ENCODE measurements around the gene PTTG1IP.
A peak's percentile ranks its signal among the peaks of the same experiment; 100 is the strongest.

The PTTG1IP gene

GRCh38 chr21:44849616-44850130 lies 23.8 kb downstream of the PTTG1IP start:
- no peak for DNase-seq (ENCODE audit: extremely low spot score, insufficient read length, low read depth)

GRCh38 chr21:44848821-44849521 lies 24.5 kb downstream of the PTTG1IP start:
- DNase-seq (ENCODE audit: extremely low spot score, insufficient read length, low read depth): no peak

More at GRCh38 chr21:44849616-44850130, 23.8 kb downstream of the PTTG1IP start:
- FAIRE-seq: no peak

GRCh38 chr21:44847261-44848056 lies 26.0 kb downstream of the PTTG1IP start:
- no peak for FAIRE-seq
- no peak for DNase-seq (ENCODE audit: extremely low spot score, insufficient read length, low read depth)

More at GRCh38 chr21:44848821-44849521, 24.5 kb downstream of the PTTG1IP start:
- FAIRE-seq: no peak

- FAIRE-seq: no peak
- DNase-seq (ENCODE audit: extremely low spot score, insufficient read length, low read depth): no peak
Observed at GRCh38 chr21:44846485-44847260, 26.8 kb downstream of the PTTG1IP start.

- no peak for FAIRE-seq
- no peak for DNase-seq (ENCODE audit: extremely low spot score, insufficient read length, low read depth)
Observed at GRCh38 chr21:44846224-44846484, 27.3 kb downstream of the PTTG1IP start.

- FAIRE-seq: peak; percentile 44
- peak; percentile 54 for DNase-seq (ENCODE audit: extremely low spot score, insufficient read length, low read depth)
Observed at GRCh38 chr21:44845418-44846223, 27.9 kb downstream of the PTTG1IP start.

GRCh38 chr21:44844256-44844655 lies 29.2 kb downstream of the PTTG1IP start:
- DNase-seq (ENCODE audit: extremely low spot score, insufficient read length, low read depth) (no peak), FAIRE-seq (no peak)

- FAIRE-seq (no peak), DNase-seq (ENCODE audit: extremely low spot score, insufficient read length, low read depth) (no peak)
Observed at GRCh38 chr21:44842721-44843445, 30.6 kb downstream of the PTTG1IP start.

- no peak for DNase-seq (ENCODE audit: extremely low spot score, insufficient read length, low read depth)
- FAIRE-seq: no peak
Observed at GRCh38 chr21:44842087-44842486, 31.4 kb downstream of the PTTG1IP start.

- FAIRE-seq (no peak), DNase-seq (ENCODE audit: extremely low spot score, insufficient read length, low read depth) (no peak)
Observed at GRCh38 chr21:44840771-44841170, 32.7 kb downstream of the PTTG1IP start.

GRCh38 chr21:44838951-44839350 lies 34.5 kb downstream of the PTTG1IP start:
- DNase-seq (ENCODE audit: extremely low spot score, insufficient read length, low read depth) (no peak), FAIRE-seq (no peak)

- DNase-seq (ENCODE audit: extremely low spot score, insufficient read length, low read depth): no peak
- FAIRE-seq: no peak
Observed at GRCh38 chr21:44838039-44838895, 35.2 kb downstream of the PTTG1IP start.

GRCh38 chr21:44837537-44837936 lies 36.0 kb downstream of the PTTG1IP start:
- DNase-seq (ENCODE audit: extremely low spot score, insufficient read length, low read depth): no peak
- no peak for FAIRE-seq

GRCh38 chr21:44836666-44837471 lies 36.6 kb downstream of the PTTG1IP start:
- DNase-seq (ENCODE audit: extremely low spot score, insufficient read length, low read depth): no peak
- FAIRE-seq: no peak

GRCh38 chr21:44836349-44836665 lies 37.2 kb downstream of the PTTG1IP start:
- FAIRE-seq: no peak
- DNase-seq (ENCODE audit: extremely low spot score, insufficient read length, low read depth): no peak

- no peak for FAIRE-seq
- no peak for DNase-seq (ENCODE audit: extremely low spot score, insufficient read length, low read depth)
Observed at GRCh38 chr21:44835647-44835973, 37.9 kb downstream of the PTTG1IP start.

- FAIRE-seq: no peak
- no peak for DNase-seq (ENCODE audit: extremely low spot score, insufficient read length, low read depth)
Observed at GRCh38 chr21:44834951-44835646, 38.4 kb downstream of the PTTG1IP start.

Data from GM18507 (cell line).